ENCODE data around the gene HARS2. TPM values are rescaled to one million over a fixed set of nuclear protein-coding genes. Genes with fewer than 3 reads are reported as not detected.
"Not testable (repeated sequence)": the region's sequence is repeated elsewhere in the genome, so short reads cannot be mapped to it uniquely, and the experiment has no call there.

HARS2 gene
- total RNA-seq, 1 donor from 2014 or later = 27.2 TPM

DNA sequence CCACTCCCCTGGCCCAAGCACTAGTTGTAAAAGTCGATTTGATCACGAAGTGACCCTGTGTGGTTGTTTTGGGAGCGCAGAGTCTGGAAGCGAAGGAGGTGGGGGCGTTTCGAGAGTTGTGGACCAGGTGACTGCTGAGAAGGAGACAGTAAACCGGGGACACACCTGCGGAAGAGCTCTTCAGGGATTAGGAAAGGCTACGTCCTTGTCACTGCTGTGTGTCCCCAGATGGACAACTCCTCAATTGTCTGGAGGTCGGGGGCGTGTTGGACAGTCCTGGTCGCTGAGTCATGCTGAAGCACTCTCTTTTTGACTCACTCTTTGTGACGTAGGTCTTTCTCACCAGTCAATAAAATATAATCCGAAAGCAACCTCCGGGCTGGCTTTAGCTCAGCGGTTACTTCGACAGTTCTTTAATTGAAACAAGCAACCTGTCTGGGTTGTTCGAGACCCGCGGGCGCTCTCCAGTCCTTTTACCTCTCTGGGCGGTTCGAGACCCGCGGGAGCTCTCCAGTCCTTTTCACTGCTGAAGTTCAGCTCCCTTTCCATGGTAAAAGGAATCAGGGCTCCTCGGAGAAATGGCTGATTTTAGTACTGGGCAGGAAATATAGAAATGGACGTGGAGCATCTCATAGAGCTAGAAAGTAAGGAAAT lies 19.8 kb downstream of the HARS2 start:
- TF ChIP-seq, protein P1, sequence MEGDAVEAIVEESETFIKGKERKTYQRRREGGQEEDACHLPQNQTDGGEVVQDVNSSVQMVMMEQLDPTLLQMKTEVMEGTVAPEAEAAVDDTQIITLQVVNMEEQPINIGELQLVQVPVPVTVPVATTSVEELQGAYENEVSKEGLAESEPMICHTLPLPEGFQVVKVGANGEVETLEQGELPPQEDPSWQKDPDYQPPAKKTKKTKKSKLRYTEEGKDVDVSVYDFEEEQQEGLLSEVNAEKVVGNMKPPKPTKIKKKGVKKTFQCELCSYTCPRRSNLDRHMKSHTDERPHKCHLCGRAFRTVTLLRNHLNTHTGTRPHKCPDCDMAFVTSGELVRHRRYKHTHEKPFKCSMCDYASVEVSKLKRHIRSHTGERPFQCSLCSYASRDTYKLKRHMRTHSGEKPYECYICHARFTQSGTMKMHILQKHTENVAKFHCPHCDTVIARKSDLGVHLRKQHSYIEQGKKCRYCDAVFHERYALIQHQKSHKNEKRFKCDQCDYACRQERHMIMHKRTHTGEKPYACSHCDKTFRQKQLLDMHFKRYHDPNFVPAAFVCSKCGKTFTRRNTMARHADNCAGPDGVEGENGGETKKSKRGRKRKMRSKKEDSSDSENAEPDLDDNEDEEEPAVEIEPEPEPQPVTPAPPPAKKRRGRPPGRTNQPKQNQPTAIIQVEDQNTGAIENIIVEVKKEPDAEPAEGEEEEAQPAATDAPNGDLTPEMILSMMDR (IDR thresholded peaks at IDR 0.05) = no peak
- no peaks in the 10 kb centered on the region for H3K9me3 Mint-ChIP-seq (ENCODE audit: unreplicated experiment)
- H3K36me3 Mint-ChIP-seq (ENCODE audit: unreplicated experiment) = peaks cover 7% of the 10 kb centered on the region
- peak overlapping the region; percentile 82 for H3K4me3 Mint-ChIP-seq (ENCODE audit: unreplicated experiment)
- peaks cover 19% of the 10 kb centered on the region for H3K4me1 Mint-ChIP-seq (ENCODE audit: unreplicated experiment)
- peak; percentile 97 for DNase-seq (ENCODE audit: extremely low spot score, unreplicated experiment)
- H3K27me3 Mint-ChIP-seq (ENCODE audit: unreplicated experiment) = no peaks in the 10 kb centered on the region
- peak overlapping the region; percentile 98 for H3K27ac Mint-ChIP-seq (ENCODE audit: unreplicated experiment)

DNA sequence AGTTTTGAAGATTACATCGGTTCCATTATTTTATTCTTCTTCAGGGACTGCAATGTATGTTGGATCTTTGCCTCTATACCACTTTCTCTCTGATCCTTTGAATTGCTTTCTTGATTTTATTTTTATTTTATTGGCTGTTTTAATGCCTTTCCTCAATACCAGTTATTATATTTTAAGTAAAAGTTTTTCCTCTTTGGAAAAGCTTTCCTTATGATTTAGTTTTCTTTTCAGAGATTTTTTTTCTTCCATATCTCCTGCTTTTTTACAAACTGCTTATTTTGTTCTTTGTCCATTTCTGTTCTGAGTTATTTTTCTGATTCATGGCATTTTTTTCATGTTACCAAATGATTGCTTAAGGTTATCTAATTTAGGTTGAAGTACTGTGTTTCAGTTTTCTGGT lies 20.5 kb downstream of the HARS2 start:
- peaks cover 19% of the 10 kb centered on the region for H3K4me1 Mint-ChIP-seq (ENCODE audit: unreplicated experiment)
- H3K4me3 Mint-ChIP-seq (ENCODE audit: unreplicated experiment) = peak overlapping the region; percentile 82
- DNase-seq (ENCODE audit: extremely low spot score, unreplicated experiment) = no peak
- no peaks in the 10 kb centered on the region for H3K27me3 Mint-ChIP-seq (ENCODE audit: unreplicated experiment)
- TF ChIP-seq, protein P1 (IDR thresholded peaks at IDR 0.05) = no peak
- peak overlapping the region; percentile 98 for H3K27ac Mint-ChIP-seq (ENCODE audit: unreplicated experiment)
- H3K36me3 Mint-ChIP-seq (ENCODE audit: unreplicated experiment) = no peaks in the 10 kb centered on the region
- H3K9me3 Mint-ChIP-seq (ENCODE audit: unreplicated experiment) = no peaks in the 10 kb centered on the region

DNA sequence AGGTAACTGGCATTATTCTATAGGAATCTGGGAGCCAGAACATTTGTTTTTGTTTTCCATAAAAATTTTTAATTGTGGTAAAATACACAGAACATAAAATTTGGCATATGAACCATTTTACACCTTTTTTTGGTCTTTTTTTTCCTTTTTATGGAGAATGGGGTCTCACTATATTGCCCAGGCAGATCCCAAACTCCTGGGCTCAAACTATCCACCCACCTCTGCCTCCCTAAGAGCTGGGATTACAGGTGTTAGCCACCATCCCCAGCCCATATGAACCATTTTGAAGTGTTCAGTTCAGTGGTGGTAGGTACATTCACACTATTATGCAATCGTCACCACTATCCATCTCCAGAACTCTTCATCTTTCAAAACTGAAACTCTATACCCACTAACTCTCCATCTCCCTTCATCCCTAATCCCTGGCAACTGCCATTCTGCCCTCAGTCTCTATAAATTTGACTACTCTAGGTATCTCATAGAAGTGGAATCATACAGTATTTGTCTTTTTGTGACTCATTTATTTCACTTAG lies 22.4 kb downstream of the HARS2 start:
- no peak overlapping the region for H3K27ac Mint-ChIP-seq (ENCODE audit: unreplicated experiment)
- H3K9me3 Mint-ChIP-seq (ENCODE audit: unreplicated experiment) = no peaks in the 10 kb centered on the region

GRCh38 chr5:140716238-140716637 lies 25.0 kb downstream of the HARS2 start:
- DNase-seq (ENCODE audit: extremely low spot score, unreplicated experiment); H3K27me3 Mint-ChIP-seq (ENCODE audit: unreplicated experiment); H3K4me3 Mint-ChIP-seq (ENCODE audit: unreplicated experiment); H3K9me3 Mint-ChIP-seq (ENCODE audit: unreplicated experiment); H3K36me3 Mint-ChIP-seq (ENCODE audit: unreplicated experiment); H3K27ac Mint-ChIP-seq (ENCODE audit: unreplicated experiment): not testable (repeated sequence)
- peaks cover 23% of the 10 kb centered on the region for H3K4me1 Mint-ChIP-seq (ENCODE audit: unreplicated experiment)

More for the DNA sequence above, 22.4 kb downstream of the HARS2 start:
- H3K27me3 Mint-ChIP-seq (ENCODE audit: unreplicated experiment) = no peaks in the 10 kb centered on the region
- TF ChIP-seq, protein P1 (IDR thresholded peaks at IDR 0.05) = no peak
- DNase-seq (ENCODE audit: extremely low spot score, unreplicated experiment) = no peak
- H3K4me1 Mint-ChIP-seq (ENCODE audit: unreplicated experiment) = peaks cover 24% of the 10 kb centered on the region
- no peaks in the 10 kb centered on the region for H3K36me3 Mint-ChIP-seq (ENCODE audit: unreplicated experiment)
- no peak overlapping the region for H3K4me3 Mint-ChIP-seq (ENCODE audit: unreplicated experiment)

DNA sequence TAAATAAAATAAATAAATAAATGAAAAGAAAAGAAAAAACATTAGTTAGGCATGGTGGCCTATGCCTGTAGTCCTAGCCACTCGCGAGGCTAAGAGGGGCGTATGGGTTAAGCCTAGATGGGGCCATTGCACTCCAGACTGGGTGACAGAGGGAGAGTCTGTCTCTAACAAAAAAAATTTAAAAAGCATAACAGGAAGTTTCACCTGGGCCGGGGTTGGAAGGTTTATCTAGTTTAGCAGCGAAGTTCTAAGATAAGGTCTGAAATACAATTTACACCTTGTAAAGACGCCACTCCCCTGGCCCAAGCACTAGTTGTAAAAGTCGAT lies 27.0 kb downstream of the HARS2 start:
- Mint-ChIP-seq H3K27ac (ENCODE audit: unreplicated experiment) (peak overlapping the region; percentile 74), H3K36me3 (ENCODE audit: unreplicated experiment) (no peaks in the 10 kb centered on the region), H3K4me1 (ENCODE audit: unreplicated experiment) (peaks cover 12% of the 10 kb centered on the region), H3K9me3 (ENCODE audit: unreplicated experiment) (no peaks in the 10 kb centered on the region), H3K4me3 (ENCODE audit: unreplicated experiment) (no peak overlapping the region), H3K27me3 (ENCODE audit: unreplicated experiment) (no peaks in the 10 kb centered on the region)
- no peak for DNase-seq (ENCODE audit: extremely low spot score, unreplicated experiment)
- TF ChIP-seq, protein P1 (IDR thresholded peaks at IDR 0.05) = no peak

DNA sequence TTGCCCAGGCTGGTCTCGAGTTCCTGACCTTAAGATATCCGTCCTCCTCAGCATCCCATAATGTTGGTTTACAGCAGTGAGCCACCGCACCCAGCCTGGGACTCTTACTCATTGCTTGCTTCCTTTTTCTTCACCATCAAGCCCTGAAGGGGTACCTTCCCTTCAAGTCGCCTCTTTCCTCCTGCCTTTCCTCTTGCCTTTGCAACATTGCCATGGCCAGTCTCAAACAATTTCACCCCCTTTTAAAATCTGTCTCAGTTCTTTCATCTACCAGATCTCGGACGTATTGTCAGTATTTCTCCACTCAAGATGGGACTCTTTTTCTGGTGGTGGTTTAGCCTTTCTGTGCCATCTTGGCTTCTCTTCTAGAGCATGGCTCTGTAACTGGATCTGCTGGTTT lies 29.5 kb downstream of the HARS2 start:
- not testable (repeated sequence) for H3K27ac Mint-ChIP-seq (ENCODE audit: unreplicated experiment); H3K36me3 Mint-ChIP-seq (ENCODE audit: unreplicated experiment); H3K27me3 Mint-ChIP-seq (ENCODE audit: unreplicated experiment); H3K4me3 Mint-ChIP-seq (ENCODE audit: unreplicated experiment); DNase-seq (ENCODE audit: extremely low spot score, unreplicated experiment); H3K9me3 Mint-ChIP-seq (ENCODE audit: unreplicated experiment)
- H3K4me1 Mint-ChIP-seq (ENCODE audit: unreplicated experiment) = peaks cover 13% of the 10 kb centered on the region

- not testable (repeated sequence) for H3K27me3 Mint-ChIP-seq (ENCODE audit: unreplicated experiment); DNase-seq (ENCODE audit: extremely low spot score, unreplicated experiment); H3K9me3 Mint-ChIP-seq (ENCODE audit: unreplicated experiment); H3K4me3 Mint-ChIP-seq (ENCODE audit: unreplicated experiment); H3K36me3 Mint-ChIP-seq (ENCODE audit: unreplicated experiment); H3K27ac Mint-ChIP-seq (ENCODE audit: unreplicated experiment)
- H3K4me1 Mint-ChIP-seq (ENCODE audit: unreplicated experiment) = peaks cover 19% of the 10 kb centered on the region
Observed at GRCh38 chr5:140721395-140721794, 30.1 kb downstream of the HARS2 start.

Data from osteocyte (in vitro differentiated cells).